OCI-M2 (cell line): ENCODE measurements around the gene RGSL1.

Experiments used
- DNase-seq: peaks from one replicate; lab custom pipeline; 2025; ENCODE audit not compliant: unreplicated experiment; lab: John Stamatoyannopoulos, UW

The RGSL1 gene

DNA sequence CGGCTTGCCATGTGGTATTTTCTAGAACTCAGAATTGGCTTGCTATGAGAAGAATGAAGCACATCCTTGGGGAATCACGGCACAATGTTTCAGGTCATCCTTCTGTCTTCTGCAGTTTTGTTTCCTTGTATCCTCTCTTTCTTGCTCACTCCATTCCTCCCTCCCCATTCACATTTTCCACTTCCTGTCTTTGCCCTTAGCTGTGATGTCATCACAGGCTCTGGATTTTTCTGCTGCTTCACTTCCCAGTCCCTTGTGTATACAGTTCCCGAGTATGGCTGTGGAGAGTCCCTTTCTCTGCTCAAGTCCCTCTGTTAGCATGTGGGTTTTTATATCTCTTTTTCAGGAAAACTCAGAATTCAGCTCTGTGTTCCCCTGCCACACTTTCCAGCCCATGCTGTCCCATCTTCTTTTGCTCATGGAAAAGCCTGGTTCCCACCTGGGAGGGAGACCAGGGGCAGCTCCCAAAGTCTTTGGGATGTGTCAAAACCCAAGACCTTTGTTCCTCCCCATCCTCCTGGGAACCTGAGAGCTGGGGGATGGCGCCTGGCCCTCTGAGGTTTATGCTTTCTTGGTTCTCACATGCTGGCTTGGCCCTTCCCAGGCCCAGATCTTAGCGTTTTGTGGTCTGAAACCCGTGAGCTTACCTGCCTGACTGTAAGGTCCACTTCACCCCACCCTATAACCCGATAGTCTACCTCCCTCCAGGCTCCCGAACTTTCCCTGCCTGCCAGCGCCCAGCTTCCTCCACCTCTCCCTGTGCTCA, 159.1 kb downstream of the RGSL1 start:
- DNase-seq: no peak
